K562 (cell line): ENCODE data around the gene SLC2A8. TPM values are rescaled to one million over a fixed set of nuclear protein-coding genes. Genes with fewer than 3 reads are reported as not detected.

ENCODE experiments used
- BRD9 ChIP-seq: fragments of 450-650 bp; IDR thresholded peaks from 2 replicates; pipeline ENCODE4 v1.6.1; 2018; ENCODE audit warnings: low read depth; ENCODE audit not compliant: partially characterized antibody
- CBX1 ChIP-seq: sonication (generic); IDR thresholded peaks from 2 replicates; pipeline ENCODE4 v1.6.1; 2016; ENCODE audit warnings: antibody characterized with exemption, low read depth, mild to moderate bottlenecking
- CBX2 ChIP-seq: fragments of 200-600 bp; sonication (generic); IDR thresholded peaks from one replicate; pipeline ENCODE4 v1.6.1; 2012; ENCODE audit warnings: mild to moderate bottlenecking, low read length, inconsistent platforms; ENCODE audit not compliant: insufficient read depth, poor library complexity, severe bottlenecking
- CSDE1 ChIP-seq, 2 experiments: fragments of 450-650 bp; IDR thresholded peaks; 2 replicates each; pipeline ENCODE4 v1.6.1; 2016; ENCODE audit warnings: mild to moderate bottlenecking in 1 of 2
- FOXJ2 ChIP-seq: fragments of 200-800 bp; sonication (Bioruptor generic); IDR thresholded peaks from 2 replicates; pipeline ENCODE4 v1.6.1; 2016; ENCODE audit warnings: missing genetic modification characterization, missing compliant biosample characterization
- KAT2B ChIP-seq: IDR thresholded peaks from one replicate; pipeline ENCODE4 v1.6.1; 2012; ENCODE audit warnings: low read depth, mild to moderate bottlenecking, control low read depth, inconsistent platforms, low read length, moderate library complexity
- KLF16 ChIP-seq: IDR thresholded peaks from 2 replicates; pipeline ENCODE4 v1.6.1; 2016; ENCODE audit warnings: antibody characterized with exemption
- MEF2D ChIP-seq: conservative IDR thresholded peaks from 2 replicates; pipeline ENCODE4 v1.6.1; 2016; ENCODE audit warnings: low read depth, missing genetic modification characterization, missing compliant biosample characterization
- PHTF2 ChIP-seq: fragments of 250-450 bp; sonication (Bioruptor Pico); IDR thresholded peaks from 2 replicates; pipeline ENCODE4 v1.5.0; 2021; ENCODE audit warnings: mild to moderate bottlenecking
- SMAD4 ChIP-seq: fragments of 250-450 bp; sonication (Bioruptor Pico); conservative IDR thresholded peaks from 2 replicates; pipeline ENCODE4 v1.8.0; 2021; ENCODE audit warnings: inconsistent platforms, mild to moderate bottlenecking, moderate library complexity
- SUPT5H ChIP-seq: fragments of 450-650 bp; IDR thresholded peaks from 2 replicates; pipeline ENCODE4 v1.6.1; 2016
- TSC22D4 ChIP-seq: fragments of 450-650 bp; IDR thresholded peaks from 2 replicates; pipeline ENCODE4 v1.6.1; 2016; ENCODE audit warnings: missing genetic modification characterization, missing biosample characterization, control low read depth
- ZC3H4 ChIP-seq: sonication (generic); formaldehyde crosslinking; IDR thresholded peaks from 2 replicates; pipeline ENCODE4 v1.9.0; 2021; ENCODE audit warnings: missing genetic modification reagents, borderline replicate concordance
- ZNF140 ChIP-seq: fragments of 250-450 bp; sonication (Bioruptor Pico); IDR thresholded peaks from 2 replicates; pipeline ENCODE4 v1.8.0; 2021; ENCODE audit warnings: moderate library complexity, mild to moderate bottlenecking, inconsistent platforms
- ZNF224 ChIP-seq: sonication (generic); formaldehyde crosslinking; IDR thresholded peaks from 2 replicates; pipeline ENCODE4 v1.8.0; 2022; ENCODE audit warnings: mild to moderate bottlenecking, missing genetic modification reagents
- ZNF695 ChIP-seq: fragments of 450-650 bp; formaldehyde crosslinking; IDR thresholded peaks from 2 replicates; pipeline ENCODE4 v1.4.0; 2020; ENCODE audit warnings: mild to moderate bottlenecking, moderate library complexity
- polyA plus RNA-seq, 8 experiments: library from polyadenylated mRNA; depleted of rRNA in 4 of 8; stranded (reverse) in 5 of 8; unstranded in 3 of 8; fragments of >200 nt; fragmentation: Nextera tagmentation in 2 of 8; fragmentation: Illumina TruSeq in 1 of 8; extraction: Ambion mirVana in 2 of 8; extraction: Trizol in 1 of 8; gene quantifications; 2 replicates each; pipeline versions ENCODE4 v1.2.1 to v1.2.3, GENCODE V29; 2011 to 2014; ENCODE audit warnings: inconsistent platforms in 1 of 8, missing spikeins in 1 of 8
- total RNA-seq, 7 experiments: library from RNA; depleted of rRNA in 6 of 7; stranded (reverse); fragments of >200 nt in 6 of 7; fragmentation: Illumina TruSeq in 2 of 7; extraction: Trizol in 2 of 7; gene quantifications; 2 replicates each; pipeline versions ENCODE4 v1.2.1 to v1.2.3, GENCODE V29; 2011 to 2021; ENCODE audit warnings: low replicate concordance in 1 of 7
- TF ChIP-seq, protein P1 (sequence below): fragments of 450-650 bp; formaldehyde crosslinking; IDR thresholded peaks from 2 replicates; pipeline ENCODE4 v1.4.0; 2022; ENCODE audit warnings: missing genetic modification characterization
- TF ChIP-seq, protein P2 (sequence below): fragments of 250-450 bp; sonication (Bioruptor Pico); IDR thresholded peaks from 2 replicates; pipeline ENCODE4 v1.8.0; 2022; ENCODE audit warnings: inconsistent platforms
- TF ChIP-seq, protein P3 (sequence below): fragments of 150-350 bp; conservative IDR thresholded peaks from 2 replicates; pipeline ENCODE4 v1.6.1; 2014; ENCODE audit warnings: low read length
- TF ChIP-seq, protein P4 (sequence below): sonication (generic); formaldehyde crosslinking; IDR thresholded peaks from 2 replicates; pipeline ENCODE4 v1.8.1; 2023; ENCODE audit warnings: mild to moderate bottlenecking, missing genetic modification reagents

Gene SLC2A8
- total and polyA plus RNA-seq, 9 of the 15 experiments (the other 6 are each of a cell fraction or from before 2014, with no cell fraction given): 0.13 to 12.9 (median 5.2) TPM

DNA sequence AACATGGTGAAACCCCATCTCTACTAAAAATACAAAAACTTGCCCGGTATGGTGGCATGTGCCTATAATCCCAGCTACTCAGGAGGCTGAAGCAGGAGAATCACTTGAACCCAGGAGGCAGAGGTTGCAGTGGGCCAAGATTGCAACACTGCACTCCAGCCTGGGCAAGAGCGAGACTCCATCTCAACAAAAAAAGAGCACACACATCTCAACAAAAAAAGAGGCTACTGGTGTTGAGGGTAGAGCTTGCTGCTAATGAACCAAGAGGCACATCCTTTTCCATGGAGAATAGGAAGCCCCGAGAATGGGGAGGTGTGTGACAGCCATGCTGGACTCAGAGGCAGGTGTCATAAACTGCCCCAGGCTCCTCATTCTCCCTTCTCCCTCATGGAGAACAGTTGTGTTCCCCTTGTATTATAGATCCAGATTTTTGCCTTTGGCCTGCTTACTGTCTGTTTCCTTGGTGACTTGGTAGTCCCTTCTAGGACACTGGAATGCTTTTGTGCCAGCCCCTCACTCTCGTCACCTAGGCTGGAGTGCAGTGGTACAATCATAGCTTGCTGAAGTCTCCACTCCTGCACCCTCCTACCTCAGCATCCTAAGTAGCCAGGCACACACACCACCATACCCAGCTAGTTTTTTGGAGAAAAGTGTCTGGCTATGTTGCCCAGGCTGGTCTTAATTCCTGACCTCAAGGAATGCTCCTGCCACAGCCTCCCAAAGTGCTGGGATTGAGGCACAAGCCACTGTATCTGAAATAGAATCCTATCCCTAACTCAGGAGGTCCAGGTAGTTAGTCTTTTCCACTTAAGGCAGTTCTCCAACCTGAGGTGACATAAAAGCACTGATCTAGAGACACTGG lies 49.1 kb downstream of the SLC2A8 start (continued):
- TF ChIP-seq KLF16 (no peak), ZNF695 (CRISPR knock-in tag) (no peak), SMAD4 (CRISPR knock-in tag) (no peak), CSDE1 (IDR thresholded peaks at IDR 0.05) (no peak), CBX1 (0 out of 2 replicates have a peak, but pooled peaks have one; percentile 5), KAT2B (no peak), BRD9 (no peak), TSC22D4 (tag) (no peak), ZC3H4 (CRISPR knock-in tag) (no peak), ZNF140 (CRISPR knock-in tag) (no peak), MEF2D (tag) (no peak), PHTF2 (CRISPR knock-in tag) (no peak), SUPT5H (peak; percentile 84), FOXJ2 (tag) (no peak), CBX2 (no peak), ZNF224 (CRISPR knock-in tag) (no peak)
- TF ChIP-seq, protein P1, sequence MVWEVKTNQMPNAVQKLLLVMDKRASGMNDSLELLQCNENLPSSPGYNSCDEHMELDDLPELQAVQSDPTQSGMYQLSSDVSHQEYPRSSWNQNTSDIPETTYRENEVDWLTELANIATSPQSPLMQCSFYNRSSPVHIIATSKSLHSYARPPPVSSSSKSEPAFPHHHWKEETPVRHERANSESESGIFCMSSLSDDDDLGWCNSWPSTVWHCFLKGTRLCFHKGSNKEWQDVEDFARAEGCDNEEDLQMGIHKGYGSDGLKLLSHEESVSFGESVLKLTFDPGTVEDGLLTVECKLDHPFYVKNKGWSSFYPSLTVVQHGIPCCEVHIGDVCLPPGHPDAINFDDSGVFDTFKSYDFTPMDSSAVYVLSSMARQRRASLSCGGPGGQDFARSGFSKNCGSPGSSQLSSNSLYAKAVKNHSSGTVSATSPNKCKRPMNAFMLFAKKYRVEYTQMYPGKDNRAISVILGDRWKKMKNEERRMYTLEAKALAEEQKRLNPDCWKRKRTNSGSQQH (CRISPR knock-in tag): peak; percentile 18; the same call in 1 of the 2 replicates
- TF ChIP-seq, protein P2, sequence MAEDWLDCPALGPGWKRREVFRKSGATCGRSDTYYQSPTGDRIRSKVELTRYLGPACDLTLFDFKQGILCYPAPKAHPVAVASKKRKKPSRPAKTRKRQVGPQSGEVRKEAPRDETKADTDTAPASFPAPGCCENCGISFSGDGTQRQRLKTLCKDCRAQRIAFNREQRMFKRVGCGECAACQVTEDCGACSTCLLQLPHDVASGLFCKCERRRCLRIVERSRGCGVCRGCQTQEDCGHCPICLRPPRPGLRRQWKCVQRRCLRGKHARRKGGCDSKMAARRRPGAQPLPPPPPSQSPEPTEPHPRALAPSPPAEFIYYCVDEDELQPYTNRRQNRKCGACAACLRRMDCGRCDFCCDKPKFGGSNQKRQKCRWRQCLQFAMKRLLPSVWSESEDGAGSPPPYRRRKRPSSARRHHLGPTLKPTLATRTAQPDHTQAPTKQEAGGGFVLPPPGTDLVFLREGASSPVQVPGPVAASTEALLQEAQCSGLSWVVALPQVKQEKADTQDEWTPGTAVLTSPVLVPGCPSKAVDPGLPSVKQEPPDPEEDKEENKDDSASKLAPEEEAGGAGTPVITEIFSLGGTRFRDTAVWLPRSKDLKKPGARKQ (CRISPR knock-in tag): no peak
- TF ChIP-seq, protein P3, sequence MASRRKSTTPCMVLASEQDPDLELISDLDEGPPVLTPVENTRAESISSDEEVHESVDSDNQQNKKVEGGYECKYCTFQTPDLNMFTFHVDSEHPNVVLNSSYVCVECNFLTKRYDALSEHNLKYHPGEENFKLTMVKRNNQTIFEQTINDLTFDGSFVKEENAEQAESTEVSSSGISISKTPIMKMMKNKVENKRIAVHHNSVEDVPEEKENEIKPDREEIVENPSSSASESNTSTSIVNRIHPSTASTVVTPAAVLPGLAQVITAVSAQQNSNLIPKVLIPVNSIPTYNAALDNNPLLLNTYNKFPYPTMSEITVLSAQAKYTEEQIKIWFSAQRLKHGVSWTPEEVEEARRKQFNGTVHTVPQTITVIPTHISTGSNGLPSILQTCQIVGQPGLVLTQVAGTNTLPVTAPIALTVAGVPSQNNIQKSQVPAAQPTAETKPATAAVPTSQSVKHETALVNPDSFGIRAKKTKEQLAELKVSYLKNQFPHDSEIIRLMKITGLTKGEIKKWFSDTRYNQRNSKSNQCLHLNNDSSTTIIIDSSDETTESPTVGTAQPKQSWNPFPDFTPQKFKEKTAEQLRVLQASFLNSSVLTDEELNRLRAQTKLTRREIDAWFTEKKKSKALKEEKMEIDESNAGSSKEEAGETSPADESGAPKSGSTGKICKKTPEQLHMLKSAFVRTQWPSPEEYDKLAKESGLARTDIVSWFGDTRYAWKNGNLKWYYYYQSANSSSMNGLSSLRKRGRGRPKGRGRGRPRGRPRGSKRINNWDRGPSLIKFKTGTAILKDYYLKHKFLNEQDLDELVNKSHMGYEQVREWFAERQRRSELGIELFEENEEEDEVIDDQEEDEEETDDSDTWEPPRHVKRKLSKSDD: no peak
- TF ChIP-seq, protein P4, sequence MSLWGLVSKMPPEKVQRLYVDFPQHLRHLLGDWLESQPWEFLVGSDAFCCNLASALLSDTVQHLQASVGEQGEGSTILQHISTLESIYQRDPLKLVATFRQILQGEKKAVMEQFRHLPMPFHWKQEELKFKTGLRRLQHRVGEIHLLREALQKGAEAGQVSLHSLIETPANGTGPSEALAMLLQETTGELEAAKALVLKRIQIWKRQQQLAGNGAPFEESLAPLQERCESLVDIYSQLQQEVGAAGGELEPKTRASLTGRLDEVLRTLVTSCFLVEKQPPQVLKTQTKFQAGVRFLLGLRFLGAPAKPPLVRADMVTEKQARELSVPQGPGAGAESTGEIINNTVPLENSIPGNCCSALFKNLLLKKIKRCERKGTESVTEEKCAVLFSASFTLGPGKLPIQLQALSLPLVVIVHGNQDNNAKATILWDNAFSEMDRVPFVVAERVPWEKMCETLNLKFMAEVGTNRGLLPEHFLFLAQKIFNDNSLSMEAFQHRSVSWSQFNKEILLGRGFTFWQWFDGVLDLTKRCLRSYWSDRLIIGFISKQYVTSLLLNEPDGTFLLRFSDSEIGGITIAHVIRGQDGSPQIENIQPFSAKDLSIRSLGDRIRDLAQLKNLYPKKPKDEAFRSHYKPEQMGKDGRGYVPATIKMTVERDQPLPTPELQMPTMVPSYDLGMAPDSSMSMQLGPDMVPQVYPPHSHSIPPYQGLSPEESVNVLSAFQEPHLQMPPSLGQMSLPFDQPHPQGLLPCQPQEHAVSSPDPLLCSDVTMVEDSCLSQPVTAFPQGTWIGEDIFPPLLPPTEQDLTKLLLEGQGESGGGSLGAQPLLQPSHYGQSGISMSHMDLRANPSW (CRISPR knock-in tag): no peak
